HUES48 (cell line): ENCODE measurements around the gene ST8SIA5.

Experiments used
- H3K27ac ChIP-seq: one replicate; pipeline ENCODE4 v1.7.0; 2013; ENCODE audit warnings: low read depth, low read length, inconsistent platforms
- H3K27me3 ChIP-seq: 2 replicates; pipeline ENCODE4 v1.6.1; 2013; ENCODE audit warnings: mild to moderate bottlenecking, low read length; ENCODE audit not compliant: control insufficient read depth, insufficient read depth
- H3K36me3 ChIP-seq: 2 replicates; pipeline ENCODE4 v1.6.1; 2013; ENCODE audit warnings: low read length; ENCODE audit not compliant: control insufficient read depth, insufficient read depth
- H3K4me1 ChIP-seq: 2 replicates; pipeline ENCODE4 v1.6.1; 2013; ENCODE audit warnings: mild to moderate bottlenecking, low read length; ENCODE audit not compliant: control insufficient read depth, insufficient read depth
- H3K4me3 ChIP-seq: 2 replicates; pipeline ENCODE4 v1.5.1; 2013; ENCODE audit warnings: mild to moderate bottlenecking, low read depth, low read length
- H3K9ac ChIP-seq: 2 replicates; pipeline ENCODE4 v1.6.1; 2013; ENCODE audit warnings: mild to moderate bottlenecking, low read depth, low read length, moderate library complexity
- H3K9me3 ChIP-seq: 2 replicates; pipeline ENCODE4 v1.6.1; 2013; ENCODE audit warnings: low read length; ENCODE audit not compliant: control insufficient read depth, insufficient read depth

Gene ST8SIA5

GRCh38 chr18:46625069-46625468 lies 131.8 kb downstream of the ST8SIA5 start:
- no peak overlapping the region for H3K9ac ChIP-seq
- no peaks in the 10 kb centered on the region for H3K4me1 ChIP-seq
- H3K9me3 ChIP-seq, result no peaks in the 10 kb centered on the region
- no peaks in the 10 kb centered on the region for H3K36me3 ChIP-seq
- no peaks in the 10 kb centered on the region for H3K27me3 ChIP-seq
- no peak overlapping the region for H3K27ac ChIP-seq
- H3K4me3 ChIP-seq, result no peak overlapping the region

- Histone ChIP-seq H3K4me1 (no peaks in the 10 kb centered on the region), H3K4me3 (no peak overlapping the region), H3K27ac (no peak overlapping the region), H3K9ac (no peak overlapping the region), H3K27me3 (no peaks in the 10 kb centered on the region), H3K36me3 (no peaks in the 10 kb centered on the region), H3K9me3 (no peaks in the 10 kb centered on the region)
Observed at GRCh38 chr18:46624127-46624526, 132.7 kb downstream of the ST8SIA5 start.

GRCh38 chr18:46623541-46623940 lies 133.3 kb downstream of the ST8SIA5 start:
- no peaks in the 10 kb centered on the region for H3K9me3 ChIP-seq
- H3K9ac ChIP-seq, result no peak overlapping the region
- H3K36me3 ChIP-seq, result no peaks in the 10 kb centered on the region
- no peak overlapping the region for H3K27ac ChIP-seq
- H3K27me3 ChIP-seq, result no peaks in the 10 kb centered on the region
- no peaks in the 10 kb centered on the region for H3K4me1 ChIP-seq
- no peak overlapping the region for H3K4me3 ChIP-seq

GRCh38 chr18:46622999-46623398 lies 133.9 kb downstream of the ST8SIA5 start:
- H3K27me3 ChIP-seq, result no peaks in the 10 kb centered on the region
- no peaks in the 10 kb centered on the region for H3K4me1 ChIP-seq
- H3K9me3 ChIP-seq, result no peaks in the 10 kb centered on the region
- no peak overlapping the region for H3K4me3 ChIP-seq
- no peak overlapping the region for H3K27ac ChIP-seq
- no peak overlapping the region for H3K9ac ChIP-seq
- no peaks in the 10 kb centered on the region for H3K36me3 ChIP-seq

GRCh38 chr18:46622451-46622850 lies 134.4 kb downstream of the ST8SIA5 start:
- Histone ChIP-seq H3K4me1 (no peaks in the 10 kb centered on the region), H3K9ac (no peak overlapping the region), H3K36me3 (no peaks in the 10 kb centered on the region), H3K27ac (no peak overlapping the region), H3K4me3 (no peak overlapping the region), H3K9me3 (no peaks in the 10 kb centered on the region), H3K27me3 (no peaks in the 10 kb centered on the region)

- Histone ChIP-seq H3K27me3 (no peaks in the 10 kb centered on the region), H3K4me1 (no peaks in the 10 kb centered on the region), H3K27ac (no peak overlapping the region), H3K9ac (no peak overlapping the region), H3K9me3 (no peaks in the 10 kb centered on the region), H3K36me3 (no peaks in the 10 kb centered on the region), H3K4me3 (no peak overlapping the region)
Observed at GRCh38 chr18:46621871-46622270, 135.0 kb downstream of the ST8SIA5 start.

GRCh38 chr18:46621111-46621766 lies 135.6 kb downstream of the ST8SIA5 start:
- H3K36me3 ChIP-seq, result no peaks in the 10 kb centered on the region
- H3K27ac ChIP-seq, result no peak overlapping the region
- no peaks in the 10 kb centered on the region for H3K4me1 ChIP-seq
- H3K9ac ChIP-seq, result no peak overlapping the region
- no peaks in the 10 kb centered on the region for H3K9me3 ChIP-seq
- H3K27me3 ChIP-seq, result no peaks in the 10 kb centered on the region
- H3K4me3 ChIP-seq, result no peak overlapping the region

GRCh38 chr18:46619559-46619958 lies 137.3 kb downstream of the ST8SIA5 start:
- Histone ChIP-seq H3K36me3 (no peaks in the 10 kb centered on the region), H3K4me1 (no peaks in the 10 kb centered on the region), H3K9me3 (no peaks in the 10 kb centered on the region), H3K9ac (no peak overlapping the region), H3K27me3 (no peaks in the 10 kb centered on the region), H3K27ac (no peak overlapping the region), H3K4me3 (no peak overlapping the region)
